NT2/D1 (cell line): ENCODE data around the gene PCYT1B.
"Not testable (repeated sequence)": the region's sequence is repeated elsewhere in the genome, so short reads cannot be mapped to it uniquely, and the experiment has no call there.

Experiments used
- SUZ12 ChIP-seq: IDR thresholded peaks from 2 replicates; pipeline ENCODE4 v1.6.1; 2011; ENCODE audit not compliant: insufficient read length, insufficient read depth; ENCODE audit errors: extremely low read depth
- ZNF274 ChIP-seq: IDR thresholded peaks from 2 replicates; pipeline ENCODE4 v1.6.1; 2011; ENCODE audit warnings: mild to moderate bottlenecking, low read depth, low read length

DNA sequence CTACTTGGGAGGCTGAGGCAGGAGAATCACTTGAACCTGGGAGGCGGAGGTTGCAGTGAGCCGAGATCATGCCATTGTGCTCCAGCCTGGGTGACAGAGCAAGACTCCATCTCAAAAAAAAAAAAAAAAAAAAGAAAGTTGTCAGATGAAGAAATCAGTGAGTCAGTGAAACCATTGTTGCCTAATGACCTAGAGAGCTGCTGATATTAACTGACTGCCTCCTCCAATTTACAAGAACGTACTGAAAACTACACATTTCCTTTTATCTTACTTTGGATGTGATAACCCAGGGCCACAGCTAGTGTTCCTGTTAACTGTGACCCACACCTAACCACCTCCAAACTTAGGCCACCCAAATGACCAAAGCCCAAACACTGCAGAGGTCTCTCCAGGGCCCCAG is 41.2 kb downstream of the PCYT1B start:
- TF ChIP-seq ZNF274, SUZ12: not testable (repeated sequence)
